ENCODE measurements around the gene ATG14. TPM values are rescaled to one million over a fixed set of nuclear protein-coding genes. Genes with fewer than 3 reads are reported as not detected.

Gene ATG14
- polyA plus RNA-seq, 5 donors = 16.6 to 29.5 (median 22.2) TPM

DNA sequence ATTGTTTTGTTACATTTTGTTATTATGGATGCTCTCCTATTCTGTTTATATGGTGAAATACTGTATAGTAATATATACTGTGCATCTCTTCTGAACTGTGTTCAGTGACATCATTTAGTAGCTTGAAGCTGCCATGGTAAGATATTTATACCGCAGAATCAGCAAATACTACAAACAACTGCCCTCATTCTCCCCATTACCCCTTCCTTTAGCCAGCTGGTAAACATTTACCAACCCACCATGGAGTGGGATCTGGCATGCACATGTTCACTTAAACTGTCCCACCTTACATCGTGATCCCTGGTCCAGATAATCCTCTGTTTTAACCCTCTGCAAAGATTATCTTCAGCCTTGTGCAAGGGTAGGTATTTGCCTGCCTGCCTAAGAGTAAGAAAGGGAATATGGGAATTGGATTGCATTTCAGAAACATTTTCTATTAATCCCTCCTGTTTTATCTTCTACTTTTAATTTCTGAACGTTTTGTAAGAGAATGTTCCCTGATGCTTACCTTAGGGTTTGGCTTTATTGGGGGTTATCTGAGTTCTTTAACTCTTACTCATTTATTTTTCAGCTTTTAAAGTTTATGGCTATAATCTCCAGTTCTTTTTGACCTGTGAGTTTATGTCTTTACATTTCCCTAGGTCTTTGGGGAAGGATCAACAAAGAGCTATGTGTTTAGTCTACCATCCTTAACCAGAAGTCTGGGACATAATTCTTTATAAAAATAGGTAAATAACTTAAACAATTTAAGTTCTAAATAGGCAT lies 93.9 kb downstream of the ATG14 start:
- no peak for DNase-seq

DNA sequence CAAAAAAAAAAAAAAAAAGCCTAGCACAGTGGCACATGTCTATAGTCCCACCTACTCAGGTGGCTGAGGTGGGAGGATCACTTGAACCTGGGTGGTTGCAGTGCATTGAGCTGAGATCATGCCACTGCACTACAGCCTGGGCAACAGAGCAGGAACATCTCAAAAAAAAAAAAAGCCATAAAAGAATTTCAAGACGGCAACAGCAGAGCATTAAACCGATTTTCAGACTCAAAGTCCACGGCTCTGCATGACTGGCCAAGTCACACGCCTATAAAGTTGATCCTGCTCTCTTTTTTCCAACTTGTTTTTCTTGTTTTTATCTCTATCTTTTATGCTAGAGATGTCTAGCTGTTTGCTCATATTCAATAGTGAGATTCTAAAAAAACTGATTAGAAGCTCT lies 95.1 kb downstream of the ATG14 start:
- no peak for DNase-seq

Other genes with a start within 250 kb of the ATG14 start
- 10 to 100 TPM; 14.7 to 65.2 (median 29.7) TPM for gene DLGAP5, start 220.2 kb downstream of the ATG14 start, polyA plus RNA-seq (ENCODE audit: insufficient read depth in 1 of 5, insufficient read length in 5 of 5, low replicate concordance in 1 of 5)
- gene FBXO34, start 140.4 kb downstream of the ATG14 start, polyA plus RNA-seq (ENCODE audit: insufficient read depth in 1 of 5, insufficient read length in 5 of 5, low replicate concordance in 1 of 5) = 10 to 100 TPM; 28.1 to 43.2 (median 36.9) TPM
- gene TBPL2, start 28.8 kb upstream of the ATG14 start, polyA plus RNA-seq (ENCODE audit: insufficient read depth in 1 of 5, insufficient read length in 5 of 5, low replicate concordance in 1 of 5) = not detected
- 100 to 1,000 TPM; 115 to 170 (median 160) TPM for gene KTN1, start 168.4 kb upstream of the ATG14 start, polyA plus RNA-seq (ENCODE audit: insufficient read depth in 1 of 5, insufficient read length in 5 of 5, low replicate concordance in 1 of 5)

Measured in right lung (tissue), 5 donors.